GM23338 (cell line): Measurements from ENCODE around the gene GIGYF2. TPM values are rescaled to one million over a fixed set of nuclear protein-coding genes. Genes with fewer than 3 reads are reported as not detected.

ENCODE experiments used
- ATAC-seq: fragments of 200-7000 bp; cut with Tn5 transposase; 3 replicates; pipeline ENCODE4 v1.9.1; 2020
- DNase-seq: peaks from one replicate; pipeline ENCODE4 v3.0.0-alpha.2; 2015; ENCODE audit warnings: low spot score
- H2AFZ ChIP-seq: fragments of 200-600 bp; sonication (generic); 2 replicates; pipeline ENCODE4 v1.8.0; 2016; ENCODE audit warnings: antibody characterized with exemption, mild to moderate bottlenecking, moderate library complexity
- H3F3A ChIP-seq: fragments of 200-600 bp; sonication (generic); replicated peaks from 2 replicates; pipeline ENCODE4 v1.8.0; 2017; ENCODE audit warnings: antibody characterized with exemption, mixed run types, low read depth
- H3K27ac ChIP-seq: fragments of 200-600 bp; sonication (generic); 2 replicates; pipeline ENCODE4 v1.6.1; 2016; ENCODE audit warnings: low read depth
- H3K27me3 ChIP-seq: fragments of 200-600 bp; sonication (generic); 2 replicates; pipeline ENCODE4 v1.8.0; 2016; ENCODE audit warnings: mild to moderate bottlenecking, mixed run types, moderate library complexity; ENCODE audit not compliant: insufficient read depth
- H3K36me3 ChIP-seq: fragments of 200-600 bp; sonication (generic); 2 replicates; pipeline ENCODE4 v1.8.0; 2016; ENCODE audit warnings: mild to moderate bottlenecking; ENCODE audit not compliant: insufficient read depth
- H3K4me1 ChIP-seq: fragments of 200-600 bp; sonication (generic); 2 replicates; pipeline ENCODE4 v1.8.0; 2016; ENCODE audit warnings: mild to moderate bottlenecking, moderate library complexity; ENCODE audit not compliant: insufficient read depth
- H3K4me2 ChIP-seq: fragments of 200-600 bp; sonication (generic); 2 replicates; pipeline ENCODE4 v1.7.1; 2017; ENCODE audit warnings: mixed run types
- H3K4me3 ChIP-seq: fragments of 200-600 bp; sonication (generic); 2 replicates; pipeline ENCODE4 v1.6.1; 2016; ENCODE audit warnings: mixed run types
- H3K79me2 ChIP-seq: fragments of 200-600 bp; sonication (generic); replicated peaks from 2 replicates; pipeline ENCODE4 v1.8.0; 2017; ENCODE audit warnings: mild to moderate bottlenecking; ENCODE audit not compliant: insufficient read depth
- H3K9me2 ChIP-seq: fragments of 200-600 bp; sonication (generic); 2 replicates; pipeline ENCODE4 v1.8.0; 2017; ENCODE audit not compliant: insufficient read depth
- H4K20me1 ChIP-seq: fragments of 200-600 bp; sonication (generic); replicated peaks from 2 replicates; pipeline ENCODE4 v1.8.0; 2017; ENCODE audit warnings: mild to moderate bottlenecking; ENCODE audit not compliant: insufficient read depth
- H3K27ac Mint-ChIP-seq: 2 replicates; pipeline ENCODE4 v1.8.0; 2020; ENCODE audit warnings: inconsistent platforms, mild to moderate bottlenecking, moderate library complexity, mixed read lengths
- H3K27me3 Mint-ChIP-seq: 3 replicates; pipeline ENCODE4 v1.8.0; 2022; ENCODE audit warnings: low read depth, mild to moderate bottlenecking, moderate library complexity, mixed read lengths, inconsistent platforms; ENCODE audit not compliant: insufficient read depth, poor library complexity
- H3K36me3 Mint-ChIP-seq: 3 replicates; pipeline ENCODE4 v1.8.0; 2021; ENCODE audit warnings: low read depth, mild to moderate bottlenecking, inconsistent platforms, moderate library complexity, mixed read lengths
- H3K4me1 Mint-ChIP-seq: 3 replicates; pipeline ENCODE4 v1.8.0; 2020; ENCODE audit warnings: mild to moderate bottlenecking, inconsistent platforms, mixed read lengths
- H3K4me3 Mint-ChIP-seq: 3 replicates; pipeline ENCODE4 v1.8.0; 2021; ENCODE audit warnings: moderate library complexity, mild to moderate bottlenecking, inconsistent platforms, mixed read lengths
- H3K9me3 Mint-ChIP-seq: 3 replicates; pipeline ENCODE4 v1.8.0; 2020; ENCODE audit warnings: moderate library complexity, mild to moderate bottlenecking, inconsistent platforms, mixed read lengths
- EZH2 ChIP-seq: fragments of 200-600 bp; sonication (generic); IDR thresholded peaks from one replicate; pipeline ENCODE4 v1.8.0; 2017; ENCODE audit warnings: antibody characterized with exemption, mild to moderate bottlenecking, low read depth; ENCODE audit not compliant: unreplicated experiment
- NANOG ChIP-seq: IDR thresholded peaks from 2 replicates; pipeline ENCODE4 v1.6.1; 2016; ENCODE audit warnings: antibody characterized with exemption, borderline replicate concordance
- POLR2AphosphoS5 ChIP-seq: IDR thresholded peaks from 2 replicates; pipeline ENCODE4 v1.6.1; 2016; ENCODE audit warnings: antibody characterized with exemption, low read depth
- STAT1 ChIP-seq: IDR thresholded peaks from one replicate; pipeline ENCODE4 v1.6.1; 2016; ENCODE audit warnings: antibody characterized with exemption; ENCODE audit not compliant: unreplicated experiment
- ZNF114 ChIP-seq: fragments of 250-450 bp; sonication (Bioruptor Pico); IDR thresholded peaks from 2 replicates; pipeline ENCODE4 v1.5.0; 2020; ENCODE audit warnings: mild to moderate bottlenecking, moderate library complexity
- ZNF331 ChIP-seq: fragments of 250-450 bp; sonication (Bioruptor Pico); IDR thresholded peaks from 2 replicates; pipeline ENCODE4 v1.5.0; 2020; ENCODE audit warnings: low read depth, mild to moderate bottlenecking, moderate library complexity
- polyA plus RNA-seq: library from polyadenylated mRNA; unstranded; fragments of >200 nt; fragmentation: Nextera tagmentation; extraction: Ambion mirVana; gene quantifications from 2 replicates; pipeline ENCODE4 v1.2.1, GENCODE V29; 2016
- total RNA-seq: library from RNA; depleted of rRNA; stranded (reverse); fragments of >200 nt; shearing (Covaris generic); gene quantifications from 2 replicates; pipeline ENCODE4 v1.2.3, GENCODE V29; 2014
- TF ChIP-seq, protein P1 (sequence below): IDR thresholded peaks from one replicate; pipeline ENCODE4 v1.6.1; 2018; ENCODE audit warnings: antibody characterized with exemption; ENCODE audit not compliant: unreplicated experiment
- TF ChIP-seq, protein P2 (sequence below): IDR thresholded peaks from 2 replicates; pipeline ENCODE4 v1.6.1; 2016; ENCODE audit warnings: antibody characterized with exemption

GIGYF2 gene
- total and polyA plus RNA-seq, 2 experiments from 2014 or later = 48.9 to 104 TPM

DNA sequence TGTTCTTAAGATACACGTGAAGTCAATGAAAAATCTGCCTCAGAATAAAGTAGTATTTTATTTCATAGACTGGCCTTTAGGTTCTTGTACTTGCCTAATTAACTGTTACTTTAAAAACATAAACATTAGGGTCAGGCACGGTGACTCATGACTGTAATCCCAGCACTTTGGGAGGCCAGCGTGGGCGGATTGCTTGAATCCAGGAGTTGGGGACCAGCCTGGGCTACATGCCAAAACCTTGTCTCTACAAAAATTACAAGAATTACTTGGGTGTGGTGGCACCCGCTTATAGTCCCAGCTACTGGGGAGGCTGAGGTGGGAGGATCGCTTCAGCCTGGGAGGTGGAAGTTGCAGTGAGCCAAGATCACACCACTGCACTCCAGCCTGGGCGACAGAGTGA lies 157.0 kb downstream of the GIGYF2 start:
- Mint-ChIP-seq H3K27ac (no peak overlapping the region), H3K4me1 (no peaks in the 10 kb centered on the region), H3K36me3 (peaks cover 59% of the 10 kb centered on the region), H3K4me3 (no peak overlapping the region), H3K27me3 (peaks cover 7% of the 10 kb centered on the region), H3K9me3 (no peaks in the 10 kb centered on the region)
- ATAC-seq (no peak), DNase-seq (no peak)
- Histone ChIP-seq H3K4me3 (no peak overlapping the region), H2AFZ (no peak overlapping the region), H3K27me3 (no peaks in the 10 kb centered on the region), H3K4me2 (no peak overlapping the region), H3K36me3 (peaks cover 30% of the 10 kb centered on the region), H3K4me1 (no peaks in the 10 kb centered on the region), H4K20me1 (no peaks in the 10 kb centered on the region; the same call in 1 of the 2 replicates), H3K27ac (no peak overlapping the region), H3K79me2 (no peaks in the 10 kb centered on the region), H3F3A (no peaks in the 10 kb centered on the region), H3K9me2 (no peaks in the 10 kb centered on the region)
- TF ChIP-seq, protein P1, sequence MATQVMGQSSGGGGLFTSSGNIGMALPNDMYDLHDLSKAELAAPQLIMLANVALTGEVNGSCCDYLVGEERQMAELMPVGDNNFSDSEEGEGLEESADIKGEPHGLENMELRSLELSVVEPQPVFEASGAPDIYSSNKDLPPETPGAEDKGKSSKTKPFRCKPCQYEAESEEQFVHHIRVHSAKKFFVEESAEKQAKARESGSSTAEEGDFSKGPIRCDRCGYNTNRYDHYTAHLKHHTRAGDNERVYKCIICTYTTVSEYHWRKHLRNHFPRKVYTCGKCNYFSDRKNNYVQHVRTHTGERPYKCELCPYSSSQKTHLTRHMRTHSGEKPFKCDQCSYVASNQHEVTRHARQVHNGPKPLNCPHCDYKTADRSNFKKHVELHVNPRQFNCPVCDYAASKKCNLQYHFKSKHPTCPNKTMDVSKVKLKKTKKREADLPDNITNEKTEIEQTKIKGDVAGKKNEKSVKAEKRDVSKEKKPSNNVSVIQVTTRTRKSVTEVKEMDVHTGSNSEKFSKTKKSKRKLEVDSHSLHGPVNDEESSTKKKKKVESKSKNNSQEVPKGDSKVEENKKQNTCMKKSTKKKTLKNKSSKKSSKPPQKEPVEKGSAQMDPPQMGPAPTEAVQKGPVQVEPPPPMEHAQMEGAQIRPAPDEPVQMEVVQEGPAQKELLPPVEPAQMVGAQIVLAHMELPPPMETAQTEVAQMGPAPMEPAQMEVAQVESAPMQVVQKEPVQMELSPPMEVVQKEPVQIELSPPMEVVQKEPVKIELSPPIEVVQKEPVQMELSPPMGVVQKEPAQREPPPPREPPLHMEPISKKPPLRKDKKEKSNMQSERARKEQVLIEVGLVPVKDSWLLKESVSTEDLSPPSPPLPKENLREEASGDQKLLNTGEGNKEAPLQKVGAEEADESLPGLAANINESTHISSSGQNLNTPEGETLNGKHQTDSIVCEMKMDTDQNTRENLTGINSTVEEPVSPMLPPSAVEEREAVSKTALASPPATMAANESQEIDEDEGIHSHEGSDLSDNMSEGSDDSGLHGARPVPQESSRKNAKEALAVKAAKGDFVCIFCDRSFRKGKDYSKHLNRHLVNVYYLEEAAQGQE = no peak
- no peak for TF ChIP-seq ZNF331 (CRISPR knock-in tag)

DNA sequence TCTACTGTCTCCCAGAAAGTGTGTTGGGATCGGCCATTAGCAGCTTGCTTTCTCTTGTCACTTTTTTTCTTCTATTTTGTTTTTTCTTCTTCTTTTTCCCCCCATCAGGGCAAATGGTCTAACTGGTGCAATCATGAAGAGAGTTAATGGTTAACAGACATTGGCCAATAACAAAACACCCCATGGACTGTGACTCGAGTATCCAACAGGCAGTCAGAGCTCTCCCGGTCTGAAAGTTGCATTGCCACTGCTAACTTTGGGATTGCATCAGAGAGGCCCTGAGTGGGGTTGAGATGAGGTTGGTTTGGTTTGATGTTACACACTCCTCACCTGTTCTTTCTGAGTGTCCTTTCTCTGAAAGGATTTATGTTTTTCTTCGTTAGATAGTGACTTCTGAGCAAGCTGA lies 160.0 kb downstream of the GIGYF2 start:
- DNase-seq (no peak), ATAC-seq (no peak)
- Histone ChIP-seq H3K4me1 (no peaks in the 10 kb centered on the region), H3K36me3 (peaks cover 26% of the 10 kb centered on the region), H3K9me2 (no peaks in the 10 kb centered on the region), H3K79me2 (no peaks in the 10 kb centered on the region), H3K27ac (no peak overlapping the region), H3K4me3 (no peak overlapping the region), H4K20me1 (no peaks in the 10 kb centered on the region; the same call in 1 of the 2 replicates), H3K4me2 (no peak overlapping the region), H3K27me3 (no peaks in the 10 kb centered on the region), H2AFZ (no peak overlapping the region), H3F3A (no peaks in the 10 kb centered on the region)
- Mint-ChIP-seq H3K36me3 (peaks cover 41% of the 10 kb centered on the region), H3K27ac (no peak overlapping the region), H3K27me3 (peaks cover 7% of the 10 kb centered on the region), H3K4me3 (no peak overlapping the region), H3K4me1 (no peaks in the 10 kb centered on the region), H3K9me3 (no peaks in the 10 kb centered on the region)
- TF ChIP-seq NANOG = no peak
- no peak for TF ChIP-seq POLR2AphosphoS5
- no peak for TF ChIP-seq ZNF114 (CRISPR knock-in tag)
- TF ChIP-seq, protein P2, sequence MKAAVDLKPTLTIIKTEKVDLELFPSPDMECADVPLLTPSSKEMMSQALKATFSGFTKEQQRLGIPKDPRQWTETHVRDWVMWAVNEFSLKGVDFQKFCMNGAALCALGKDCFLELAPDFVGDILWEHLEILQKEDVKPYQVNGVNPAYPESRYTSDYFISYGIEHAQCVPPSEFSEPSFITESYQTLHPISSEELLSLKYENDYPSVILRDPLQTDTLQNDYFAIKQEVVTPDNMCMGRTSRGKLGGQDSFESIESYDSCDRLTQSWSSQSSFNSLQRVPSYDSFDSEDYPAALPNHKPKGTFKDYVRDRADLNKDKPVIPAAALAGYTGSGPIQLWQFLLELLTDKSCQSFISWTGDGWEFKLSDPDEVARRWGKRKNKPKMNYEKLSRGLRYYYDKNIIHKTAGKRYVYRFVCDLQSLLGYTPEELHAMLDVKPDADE = no peak
- TF ChIP-seq STAT1 = no peak
- TF ChIP-seq ZNF331 (CRISPR knock-in tag) = no peak
- TF ChIP-seq EZH2 = no peak
- TF ChIP-seq, protein P1 = no peak
